ENCODE measurements around the gene ZFPM1. TPM values are rescaled to one million over a fixed set of nuclear protein-coding genes. Genes with fewer than 3 reads are reported as not detected.

ZFPM1 gene
- total and polyA plus RNA-seq, 4 donors = 0.19 to 12.8 (median 5.3) TPM

GRCh38 chr16:88530051-88530857, 77.2 kb downstream of the ZFPM1 start:
- DNase-seq (ENCODE audit: low spot score) = peak; percentile 37
- H3K27me3 ChIP-seq (ENCODE audit: control insufficient read depth in 4 of 4, insufficient read depth in 4 of 4, low read length in 3 of 4) = no peaks in the 10 kb centered on the region
- peaks cover 0 to 32% (median 15%) of the 10 kb centered on the region in 4 donors for H3K36me3 ChIP-seq (ENCODE audit: control insufficient read depth in 4 of 4, insufficient read depth in 3 of 4, low read depth in 1 of 4, low read length in 3 of 4)
- no peaks in the 10 kb centered on the region for H3K9me3 ChIP-seq (ENCODE audit: control insufficient read depth in 4 of 4, low read length in 3 of 4)
- H3K27ac ChIP-seq (ENCODE audit: low read depth in 1 of 2, low read length in 2 of 2) = no peak overlapping the region
- H3K4me1 ChIP-seq (ENCODE audit: control insufficient read depth in 4 of 4, insufficient read depth in 4 of 4, low read length in 3 of 4) = peaks cover 0 to 15% (median 3%) of the 10 kb centered on the region in 4 donors
- H3K4me3 ChIP-seq (ENCODE audit: low read depth in 1 of 3, low read length in 3 of 3) = no peak overlapping the region
- no peak for TF ChIP-seq ZBTB33 (IDR thresholded peaks at IDR 0.05)
- 92% methylated on average over 27 of the region's 27 CpGs for WGBS
- no peak overlapping the region for H3K9ac ChIP-seq (ENCODE audit: low read depth in 1 of 2, low read length in 2 of 2)

GRCh38 chr16:88530858-88531203, 77.8 kb downstream of the ZFPM1 start:
- DNase-seq (ENCODE audit: low spot score) = peak; percentile 59
- TF ChIP-seq ZBTB33 (IDR thresholded peaks at IDR 0.05) (no peak), JUND (IDR thresholded peaks at IDR 0.05) (no peak), GABPA (IDR thresholded peaks at IDR 0.05 in 1 of 2, conservative IDR thresholded peaks at IDR 0.05 in 1 of 2) (no peak), HNF4G (IDR thresholded peaks at IDR 0.05) (no peak), SP1 (IDR thresholded peaks at IDR 0.05) (no peak), MAX (IDR thresholded peaks at IDR 0.05) (no peak), NR2F2 (IDR thresholded peaks at IDR 0.05) (no peak), CTCF (IDR thresholded peaks at IDR 0.05; ENCODE audit: low read depth, low read length, missing input control) (no peak), EGR1 (IDR thresholded peaks at IDR 0.05; ENCODE audit: low read depth in 2 of 2) (no peak), RAD21 (IDR thresholded peaks at IDR 0.05) (no peak), YY1 (IDR thresholded peaks at IDR 0.05) (no peak), TAF1 (conservative IDR thresholded peaks at IDR 0.05) (no peak), ATF3 (IDR thresholded peaks at IDR 0.05) (no peak), REST (IDR thresholded peaks at IDR 0.05) (no peak), FOXA1 (IDR thresholded peaks at IDR 0.05) (no peak), FOXA2 (IDR thresholded peaks at IDR 0.05) (no peak), HNF4A (conservative IDR thresholded peaks at IDR 0.05) (no peak)
- Histone ChIP-seq H3K4me1 (ENCODE audit: control insufficient read depth in 4 of 4, insufficient read depth in 4 of 4, low read length in 3 of 4) (peaks cover 0 to 10% (median 0%) of the 10 kb centered on the region in 4 donors), H3K4me3 (ENCODE audit: low read depth in 1 of 3, low read length in 3 of 3) (no peak overlapping the region), H3K36me3 (ENCODE audit: control insufficient read depth in 4 of 4, insufficient read depth in 3 of 4, low read depth in 1 of 4, low read length in 3 of 4) (peaks cover 0 to 32% (median 15%) of the 10 kb centered on the region in 4 donors), H3K9me3 (ENCODE audit: control insufficient read depth in 4 of 4, low read length in 3 of 4) (no peaks in the 10 kb centered on the region), H3K9ac (ENCODE audit: low read depth in 1 of 2, low read length in 2 of 2) (no peak overlapping the region), H3K27me3 (ENCODE audit: control insufficient read depth in 4 of 4, insufficient read depth in 4 of 4, low read length in 3 of 4) (no peaks in the 10 kb centered on the region), H3K27ac (ENCODE audit: low read depth in 1 of 2, low read length in 2 of 2) (no peak overlapping the region)
- 90% methylated on average over 11 of the region's 11 CpGs for WGBS

All from liver (tissue), 9 donors.